H1 (cell line): ENCODE measurements around the gene TRIP13. TPM values are rescaled to one million over a fixed set of nuclear protein-coding genes. Genes with fewer than 3 reads are reported as not detected.

Source experiments
- CTCF ChIA-PET: fragments of 300-600 bp; sonication (Branson Sonifier 250); formaldehyde crosslinking; loops from one replicate; lab custom pipeline; 2021; ENCODE audit not compliant: partially characterized antibody; lab: Charles Lee
- POLR2A ChIA-PET: fragments of 300-600 bp; sonication (Branson Sonifier 250); formaldehyde crosslinking; loops from one replicate; lab custom pipeline; 2021; ENCODE audit warnings: inconsistent platforms; ENCODE audit not compliant: partially characterized antibody; lab: Charles Lee
- DNase-seq, 2 experiments: peaks; one replicate each; pipeline versions ENCODE4 v3.0.0 to v3.0.0-alpha.2; 2010 to 2022; ENCODE audit warnings: low spot score in 2 of 2, low read depth in 1 of 2, mixed read lengths in 1 of 2
- FAIRE-seq: peaks from 2 replicates; lab custom pipeline; 2011; peaks lifted over from hg19 to GRCh38; lab: Jason Lieb, UNC
- H2AFZ ChIP-seq: 2 replicates; pipeline ENCODE4 v1.8.1; 2012; ENCODE audit warnings: low read length, inconsistent platforms
- H2AK5ac ChIP-seq: 2 replicates; pipeline ENCODE4 v1.6.1; 2013; ENCODE audit warnings: low read depth, low read length
- H2BK120ac ChIP-seq: replicated peaks from 2 replicates; pipeline ENCODE3; 2013; ENCODE audit warnings: low read depth, low read length, inconsistent platforms
- H2BK12ac ChIP-seq: 2 replicates; pipeline ENCODE4 v1.6.1; 2013; ENCODE audit warnings: low read depth, low read length
- H2BK15ac ChIP-seq: 2 replicates; pipeline ENCODE4 v1.6.1; 2013; ENCODE audit warnings: low read length
- H2BK20ac ChIP-seq: 2 replicates; pipeline ENCODE4 v1.6.1; 2013; ENCODE audit warnings: low read length
- H2BK5ac ChIP-seq: 2 replicates; pipeline ENCODE4 v1.6.1; 2013; ENCODE audit warnings: low read depth, low read length
- H3K14ac ChIP-seq: 2 replicates; pipeline ENCODE4 v1.6.1; 2013; ENCODE audit warnings: inconsistent platforms; ENCODE audit not compliant: insufficient read length
- H3K18ac ChIP-seq: 2 replicates; pipeline ENCODE4 v1.6.1; 2013; ENCODE audit warnings: low read length; ENCODE audit errors: extremely low read depth
- H3K23ac ChIP-seq: 2 replicates; pipeline ENCODE4 v1.6.1; 2013; ENCODE audit warnings: inconsistent platforms; ENCODE audit not compliant: insufficient read length
- H3K23me2 ChIP-seq: 2 replicates; pipeline ENCODE4 v1.6.1; 2013; ENCODE audit warnings: low read depth, low read length
- H3K27ac ChIP-seq: 2 replicates; pipeline ENCODE4 v1.6.1; 2011; ENCODE audit warnings: low read depth, low read length, inconsistent platforms
- H3K27me3 ChIP-seq, 4 experiments: replicated peaks in 1 of 4; 1 replicate in 1 of 4; 2 replicates in 3 of 4; pipeline versions ENCODE4 v1.6.1 to v1.8.1; 2011 to 2013; ENCODE audit warnings: low read length in 3 of 4, mild to moderate bottlenecking in 3 of 4, inconsistent platforms in 2 of 4, mixed read lengths in 2 of 4, moderate library complexity in 1 of 4; ENCODE audit not compliant: control insufficient read depth in 3 of 4, insufficient read depth in 3 of 4; ENCODE audit errors: extremely low read depth in 1 of 4
- H3K36me3 ChIP-seq, 4 experiments: 2 replicates each; pipeline versions ENCODE4 v1.6.1 to v1.8.1; 2011 to 2013; ENCODE audit warnings: mild to moderate bottlenecking in 4 of 4, low read length in 3 of 4, moderate library complexity in 2 of 4, control low read depth in 1 of 4, inconsistent platforms in 1 of 4; ENCODE audit not compliant: insufficient read depth in 4 of 4, control insufficient read depth in 2 of 4
- H3K4ac ChIP-seq: replicated peaks from 2 replicates; pipeline ENCODE3; 2013; ENCODE audit warnings: low read length, low read depth, mixed read lengths, inconsistent platforms; ENCODE audit not compliant: insufficient read length
- H3K4me1 ChIP-seq, 4 experiments: replicated peaks in 1 of 4; 1 replicate in 1 of 4; 2 replicates in 3 of 4; pipeline versions ENCODE4 v1.6.1 to v1.8.1; 2011 to 2013; ENCODE audit warnings: low read length in 3 of 4, inconsistent platforms in 2 of 4, mixed read lengths in 1 of 4; ENCODE audit not compliant: insufficient read depth in 4 of 4, control insufficient read depth in 3 of 4
- H3K4me2 ChIP-seq, 2 experiments: 2 replicates each; pipeline versions ENCODE4 v1.6.1 to v1.8.1; 2011 to 2013; ENCODE audit warnings: low read depth in 2 of 2, low read length in 2 of 2, control low read depth in 1 of 2, inconsistent platforms in 1 of 2, mild to moderate bottlenecking in 1 of 2; ENCODE audit not compliant: insufficient read depth in 1 of 2
- H3K4me3 ChIP-seq, 4 experiments: fragments of 200-600, 300-600 bp in 1 of 4; sonication (generic), shearing (Covaris generic), sonication (Bioruptor Twin) in 1 of 4; 2 replicates each; pipeline versions ENCODE4 v1.5.1 to v1.8.1; 2011 to 2016; ENCODE audit warnings: low read length in 4 of 4, low read depth in 3 of 4, control low read depth in 2 of 4, inconsistent platforms in 2 of 4, mild to moderate bottlenecking in 2 of 4, mixed read lengths in 1 of 4, moderate library complexity in 1 of 4; ENCODE audit not compliant: insufficient read depth in 2 of 4; ENCODE audit errors: extremely low read depth in 1 of 4
- H3K56ac ChIP-seq: replicated peaks from 2 replicates; pipeline ENCODE3; 2013; ENCODE audit warnings: low read depth, mild to moderate bottlenecking, mixed read lengths, low read length, inconsistent platforms; ENCODE audit not compliant: insufficient read length
- H3K79me1 ChIP-seq: 2 replicates; pipeline ENCODE4 v1.6.1; 2013; ENCODE audit warnings: low read depth, low read length, control low read depth
- H3K79me2 ChIP-seq, 2 experiments: 2 replicates each; pipeline versions ENCODE4 v1.6.1 to v1.8.1; 2012 to 2013; ENCODE audit warnings: low read length in 2 of 2, mild to moderate bottlenecking in 2 of 2, inconsistent platforms in 1 of 2; ENCODE audit not compliant: insufficient read depth in 2 of 2, control insufficient read depth in 1 of 2
- H3K9ac ChIP-seq, 4 experiments: replicated peaks in 1 of 4; 1 replicate in 1 of 4; 2 replicates in 3 of 4; pipeline versions ENCODE4 v1.6.1 to v1.8.1; 2011 to 2013; ENCODE audit warnings: low read depth in 3 of 4, low read length in 3 of 4, control low read depth in 2 of 4, mild to moderate bottlenecking in 2 of 4, moderate library complexity in 2 of 4, inconsistent platforms in 1 of 4; ENCODE audit errors: extremely low read depth in 1 of 4
- H3K9me3 ChIP-seq, 2 experiments: 2 replicates each; pipeline versions ENCODE4 v1.6.1 to v1.8.1; 2012 to 2013; ENCODE audit warnings: mild to moderate bottlenecking in 2 of 2, moderate library complexity in 2 of 2, control low read depth in 1 of 2, inconsistent platforms in 1 of 2, low read depth in 1 of 2, low read length in 1 of 2, mixed read lengths in 1 of 2; ENCODE audit not compliant: insufficient read depth in 2 of 2
- H4K20me1 ChIP-seq, 2 experiments: replicated peaks in 1 of 2; 2 replicates each; pipeline versions ENCODE3 to v1.8.1; 2011 to 2013; ENCODE audit warnings: inconsistent platforms in 2 of 2, low read length in 2 of 2, mild to moderate bottlenecking in 1 of 2; ENCODE audit not compliant: insufficient read depth in 2 of 2, control insufficient read depth in 1 of 2
- H4K5ac ChIP-seq: 2 replicates; pipeline ENCODE4 v1.6.1; 2013; ENCODE audit warnings: low read length, low read depth, mixed read lengths, inconsistent platforms; ENCODE audit not compliant: insufficient read length
- H4K8ac ChIP-seq: 2 replicates; pipeline ENCODE4 v1.8.0; 2013; ENCODE audit warnings: mild to moderate bottlenecking, moderate library complexity, low read length, inconsistent platforms; ENCODE audit not compliant: insufficient read depth; ENCODE audit errors: extremely low read depth
- H4K91ac ChIP-seq: replicated peaks from 2 replicates; pipeline ENCODE3; 2013; ENCODE audit warnings: low read length, mixed read lengths, inconsistent platforms; ENCODE audit not compliant: insufficient read length
- FOSL1 ChIP-seq: IDR thresholded peaks from 2 replicates; pipeline ENCODE4 v1.6.1; 2011; ENCODE audit warnings: mild to moderate bottlenecking, low read depth, low read length, moderate library complexity; ENCODE audit not compliant: insufficient read depth
- POLR2AphosphoS5 ChIP-seq: IDR thresholded peaks from 2 replicates; pipeline ENCODE4 v1.6.1; 2011; ENCODE audit warnings: low read depth, low read length
- WGBS, 2 experiments: shearing (Covaris generic) in 1 of 2; methylation state at CpG; one replicate each; pipeline versions ENCODE4 v1.1.6 to v1.1.7; 2013 to 2015; ENCODE audit warnings: low lambda C conversion rate in 2 of 2, mixed read lengths in 2 of 2, inconsistent platforms in 1 of 2, low coverage in 1 of 2, missing lambda C conversion rate in 1 of 2; ENCODE audit not compliant: insufficient replicate concordance in 2 of 2, insufficient coverage in 1 of 2, insufficient read length in 1 of 2; ENCODE audit errors: extremely low coverage in 1 of 2, missing lambda C conversion rate in 1 of 2; 5-methylcytosine and 5-hydroxymethylcytosine counted together
- polyA plus RNA-seq, 7 experiments: library from polyadenylated mRNA; depleted of rRNA in 3 of 7; stranded (reverse) in 5 of 7; unstranded in 2 of 7; fragments of >200 nt in 5 of 7; fragments of 200-250 nt in 2 of 7; gene quantifications; 1 replicate in 5 of 7; 2 replicates in 1 of 7; 4 replicates in 1 of 7; pipeline versions ENCODE4 v1.2.1 to v1.2.3, GENCODE V29; 2011 to 2013; ENCODE audit warnings: missing spikeins in 2 of 7, mixed read lengths in 2 of 7
- total RNA-seq: library from RNA; stranded (reverse); fragmentation: NEBNext Ultra II Directional; extraction: Animal tissue kit (Norgen Biotek cat#: 25700); gene quantifications from 2 replicates; pipeline ENCODE4 v1.2.1, GENCODE V29; 2021
- TF ChIP-seq, protein P1 (sequence below), 3 experiments: IDR thresholded peaks; 1 replicate in 2 of 3; 2 replicates in 1 of 3; pipeline versions ENCODE4 v1.5.1 to v1.6.1; 2011; ENCODE audit warnings: low read length in 3 of 3, mild to moderate bottlenecking in 3 of 3, inconsistent platforms in 2 of 3, low read depth in 1 of 3, moderate library complexity in 1 of 3; ENCODE audit not compliant: insufficient read depth in 1 of 3; ENCODE audit errors: control extremely low read depth in 1 of 3

The TRIP13 gene
- total and polyA plus RNA-seq, 2 of the 8 experiments (the other 6 are each of a cell fraction or from before 2014, with no cell fraction given), result 20.0 to 39.2 TPM

DNA sequence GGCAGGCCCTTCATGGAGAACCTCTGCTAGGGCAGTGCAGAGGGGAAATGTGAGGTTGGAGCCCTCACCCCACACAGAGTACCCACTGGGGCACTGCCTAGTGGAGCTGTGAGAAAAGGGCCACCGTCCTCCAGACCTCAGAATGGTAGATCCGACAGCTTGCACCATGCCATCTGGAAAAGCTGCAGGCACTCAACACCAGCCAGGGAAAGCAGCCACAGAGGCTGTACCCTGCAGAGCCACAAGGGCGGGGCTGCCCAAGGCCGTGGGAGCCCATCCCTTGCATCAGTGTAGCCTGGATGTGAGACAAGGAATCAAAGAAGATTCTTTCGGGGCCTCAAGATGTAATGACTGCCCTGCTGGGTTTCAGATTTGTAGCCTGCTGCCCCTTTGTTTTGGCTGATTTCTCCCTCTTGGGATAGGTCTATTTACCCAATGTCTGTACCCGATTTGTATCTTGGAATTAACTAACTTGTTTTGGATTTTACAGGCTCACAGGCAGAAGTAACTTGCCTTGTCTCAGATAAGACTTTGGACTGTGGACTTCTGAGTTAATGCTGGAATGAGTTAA lies 25.3 kb upstream of the TRIP13 start:
- no peak overlapping the region for H2BK12ac ChIP-seq
- H2BK5ac ChIP-seq, result no peak overlapping the region
- H3K27me3 ChIP-seq, result no peaks in the 10 kb centered on the region
- no peak overlapping the region for H3K56ac ChIP-seq
- 0 out of 2 replicates have a peak, but pooled peaks cover 2% of the 10 kb centered on the region for H3K23me2 ChIP-seq
- no peak overlapping the region for H2AK5ac ChIP-seq
- H3K36me3 ChIP-seq, result peaks cover 43 to 80% (median 74%) of the 10 kb centered on the region in 4 experiments
- H3K4me2 ChIP-seq, result no peak overlapping the region
- no peak overlapping the region for H3K14ac ChIP-seq
- no peak overlapping the region for H3K4ac ChIP-seq
- FAIRE-seq (no peak), DNase-seq (no peak)
- WGBS, 2 experiments, result 89% methylated on average over 6 of the region's 6 CpGs; no CpG with 5 or more reads in 1 of the 2 experiments
- no peak overlapping the region for H3K23ac ChIP-seq
- ChIA-PET POLR2A (interaction anchor here (0.9 to 6.9 kb wide), 2 partner anchors 16 to 25 kb away, joined by 4 to 46 read pairs; partner anchors contain the start of genes BRD9 and TRIP13), CTCF (interaction anchor here (0.7 kb wide), 1 partner anchor 33 kb away, joined by 3 read pairs; no protein-coding TSS in a partner anchor)
- H4K8ac ChIP-seq, result no peak overlapping the region
- H3K79me1 ChIP-seq, result no peaks in the 10 kb centered on the region; the same call in 1 of the 2 replicates
- no peak overlapping the region for H2BK120ac ChIP-seq
- no peak overlapping the region for H2AFZ ChIP-seq
- no peaks in the 10 kb centered on the region for H3K9me3 ChIP-seq
- H3K4me3 ChIP-seq, result no peak overlapping the region
- no peak overlapping the region for H4K5ac ChIP-seq
- no peaks in the 10 kb centered on the region; a peak in 1 of 7 replicates for H3K4me1 ChIP-seq
- no peak overlapping the region for H3K9ac ChIP-seq
- TF ChIP-seq POLR2AphosphoS5 (no peak), FOSL1 (no peak)
- TF ChIP-seq, protein P1, sequence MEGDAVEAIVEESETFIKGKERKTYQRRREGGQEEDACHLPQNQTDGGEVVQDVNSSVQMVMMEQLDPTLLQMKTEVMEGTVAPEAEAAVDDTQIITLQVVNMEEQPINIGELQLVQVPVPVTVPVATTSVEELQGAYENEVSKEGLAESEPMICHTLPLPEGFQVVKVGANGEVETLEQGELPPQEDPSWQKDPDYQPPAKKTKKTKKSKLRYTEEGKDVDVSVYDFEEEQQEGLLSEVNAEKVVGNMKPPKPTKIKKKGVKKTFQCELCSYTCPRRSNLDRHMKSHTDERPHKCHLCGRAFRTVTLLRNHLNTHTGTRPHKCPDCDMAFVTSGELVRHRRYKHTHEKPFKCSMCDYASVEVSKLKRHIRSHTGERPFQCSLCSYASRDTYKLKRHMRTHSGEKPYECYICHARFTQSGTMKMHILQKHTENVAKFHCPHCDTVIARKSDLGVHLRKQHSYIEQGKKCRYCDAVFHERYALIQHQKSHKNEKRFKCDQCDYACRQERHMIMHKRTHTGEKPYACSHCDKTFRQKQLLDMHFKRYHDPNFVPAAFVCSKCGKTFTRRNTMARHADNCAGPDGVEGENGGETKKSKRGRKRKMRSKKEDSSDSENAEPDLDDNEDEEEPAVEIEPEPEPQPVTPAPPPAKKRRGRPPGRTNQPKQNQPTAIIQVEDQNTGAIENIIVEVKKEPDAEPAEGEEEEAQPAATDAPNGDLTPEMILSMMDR (IDR thresholded peaks at IDR 0.05; ENCODE audit: control extremely low read depth in 1 of 3, insufficient read depth in 1 of 3, low read depth in 1 of 3, low read length in 3 of 3), result peak in 1 of 3 experiments; percentile 23; a peak in 1 of 4 replicates
- H3K27ac ChIP-seq, result no peak overlapping the region
- peaks cover 0 to 2% of the 10 kb centered on the region in 2 experiments; a peak in 1 of 4 replicates for H3K79me2 ChIP-seq
- H2BK20ac ChIP-seq, result no peak overlapping the region
- peaks cover 12 to 37% of the 10 kb centered on the region in 2 experiments for H4K20me1 ChIP-seq
- H4K91ac ChIP-seq, result no peak overlapping the region
- no peak overlapping the region for H2BK15ac ChIP-seq
- no peak overlapping the region for H3K18ac ChIP-seq
